ENCODE results near the gene CCNY. TPM values are rescaled to one million over a fixed set of nuclear protein-coding genes. Genes with fewer than 3 reads are reported as not detected.
"Not testable (repeated sequence)": the region's sequence is repeated elsewhere in the genome, so short reads cannot be mapped to it uniquely, and the experiment has no call there.

The CCNY gene
- total RNA-seq, 1 experiment from 2014 or later, result 49.7 TPM

GRCh38 chr10:35391954-35392262 is 55.6 kb downstream of the CCNY start:
- H3K27me3 ChIP-seq (ENCODE audit: control insufficient read depth, insufficient read depth, low read length), result no peaks in the 10 kb centered on the region
- H3K4me3 ChIP-seq (ENCODE audit: insufficient read depth, low read depth, low read length), result no peak overlapping the region
- no peaks in the 10 kb centered on the region for H3K36me3 ChIP-seq (replicated peaks; ENCODE audit: control insufficient read depth, insufficient read depth, low read length)
- no peak for DNase-seq

- no peak for DNase-seq
- no peak overlapping the region for H3K4me3 ChIP-seq (ENCODE audit: insufficient read depth, low read depth, low read length)
- no peaks in the 10 kb centered on the region for H3K36me3 ChIP-seq (replicated peaks; ENCODE audit: control insufficient read depth, insufficient read depth, low read length)
- H3K27me3 ChIP-seq (ENCODE audit: control insufficient read depth, insufficient read depth, low read length), result no peaks in the 10 kb centered on the region
Measured at GRCh38 chr10:35392482-35393228, 56.3 kb downstream of the CCNY start.

- no peak overlapping the region for H3K4me3 ChIP-seq (ENCODE audit: insufficient read depth, low read depth, low read length)
- no peaks in the 10 kb centered on the region for H3K27me3 ChIP-seq (ENCODE audit: control insufficient read depth, insufficient read depth, low read length)
- DNase-seq, result no peak
- H3K36me3 ChIP-seq (replicated peaks; ENCODE audit: control insufficient read depth, insufficient read depth, low read length), result no peaks in the 10 kb centered on the region
Measured at GRCh38 chr10:35394411-35394851, 58.1 kb downstream of the CCNY start.

- no peak for DNase-seq
- Histone ChIP-seq H3K27me3 (ENCODE audit: control insufficient read depth, insufficient read depth, low read length) (no peaks in the 10 kb centered on the region), H3K36me3 (replicated peaks; ENCODE audit: control insufficient read depth, insufficient read depth, low read length) (no peaks in the 10 kb centered on the region), H3K4me3 (ENCODE audit: insufficient read depth, low read depth, low read length) (no peak overlapping the region)
Measured at GRCh38 chr10:35394934-35395333, 58.6 kb downstream of the CCNY start.

- no peaks in the 10 kb centered on the region for H3K27me3 ChIP-seq (ENCODE audit: control insufficient read depth, insufficient read depth, low read length)
- no peak overlapping the region for H3K4me3 ChIP-seq (ENCODE audit: insufficient read depth, low read depth, low read length)
- no peak for DNase-seq
- H3K36me3 ChIP-seq (replicated peaks; ENCODE audit: control insufficient read depth, insufficient read depth, low read length), result no peaks in the 10 kb centered on the region
Measured at GRCh38 chr10:35396560-35397434, 60.5 kb downstream of the CCNY start.

- H3K36me3 ChIP-seq (replicated peaks; ENCODE audit: control insufficient read depth, insufficient read depth, low read length), result no peaks in the 10 kb centered on the region
- no peaks in the 10 kb centered on the region for H3K27me3 ChIP-seq (ENCODE audit: control insufficient read depth, insufficient read depth, low read length)
Measured at GRCh38 chr10:35397953-35398352, 61.6 kb downstream of the CCNY start.

GRCh38 chr10:35398355-35398754 is 62.0 kb downstream of the CCNY start:
- no peak overlapping the region for H3K4me3 ChIP-seq (ENCODE audit: insufficient read depth, low read depth, low read length)
- H3K36me3 ChIP-seq (replicated peaks; ENCODE audit: control insufficient read depth, insufficient read depth, low read length), result no peaks in the 10 kb centered on the region
- no peak for DNase-seq
- H3K27me3 ChIP-seq (ENCODE audit: control insufficient read depth, insufficient read depth, low read length), result no peaks in the 10 kb centered on the region

More at GRCh38 chr10:35397953-35398352, 61.6 kb downstream of the CCNY start:
- no peak overlapping the region for H3K4me3 ChIP-seq (ENCODE audit: insufficient read depth, low read depth, low read length)
- no peak for DNase-seq

GRCh38 chr10:35398908-35399307 is 62.6 kb downstream of the CCNY start:
- DNase-seq, result no peak
- H3K27me3 ChIP-seq (ENCODE audit: control insufficient read depth, insufficient read depth, low read length), result no peaks in the 10 kb centered on the region
- no peaks in the 10 kb centered on the region for H3K36me3 ChIP-seq (replicated peaks; ENCODE audit: control insufficient read depth, insufficient read depth, low read length)
- no peak overlapping the region for H3K4me3 ChIP-seq (ENCODE audit: insufficient read depth, low read depth, low read length)

GRCh38 chr10:35399414-35400009 is 63.2 kb downstream of the CCNY start:
- Histone ChIP-seq H3K36me3 (replicated peaks; ENCODE audit: control insufficient read depth, insufficient read depth, low read length) (no peaks in the 10 kb centered on the region), H3K27me3 (ENCODE audit: control insufficient read depth, insufficient read depth, low read length) (no peaks in the 10 kb centered on the region), H3K4me3 (ENCODE audit: insufficient read depth, low read depth, low read length) (no peak overlapping the region)
- no peak for DNase-seq

- H3K4me3 ChIP-seq (ENCODE audit: insufficient read depth, low read depth, low read length), result no peak overlapping the region
- H3K36me3 ChIP-seq (replicated peaks; ENCODE audit: control insufficient read depth, insufficient read depth, low read length), result no peaks in the 10 kb centered on the region
- no peak for DNase-seq
- no peaks in the 10 kb centered on the region for H3K27me3 ChIP-seq (ENCODE audit: control insufficient read depth, insufficient read depth, low read length)
Measured at GRCh38 chr10:35400595-35401268, 64.4 kb downstream of the CCNY start.

GRCh38 chr10:35403491-35403890 is 67.2 kb downstream of the CCNY start:
- DNase-seq; H3K27me3 ChIP-seq (ENCODE audit: control insufficient read depth, insufficient read depth, low read length); H3K4me3 ChIP-seq (ENCODE audit: insufficient read depth, low read depth, low read length); H3K36me3 ChIP-seq (replicated peaks; ENCODE audit: control insufficient read depth, insufficient read depth, low read length): not testable (repeated sequence)

- DNase-seq; H3K36me3 ChIP-seq (replicated peaks; ENCODE audit: control insufficient read depth, insufficient read depth, low read length); H3K4me3 ChIP-seq (ENCODE audit: insufficient read depth, low read depth, low read length); H3K27me3 ChIP-seq (ENCODE audit: control insufficient read depth, insufficient read depth, low read length): not testable (repeated sequence)
Measured at GRCh38 chr10:35404077-35404476, 67.8 kb downstream of the CCNY start.

- DNase-seq; H3K36me3 ChIP-seq (replicated peaks; ENCODE audit: control insufficient read depth, insufficient read depth, low read length); H3K4me3 ChIP-seq (ENCODE audit: insufficient read depth, low read depth, low read length); H3K27me3 ChIP-seq (ENCODE audit: control insufficient read depth, insufficient read depth, low read length): not testable (repeated sequence)
Measured at GRCh38 chr10:35406003-35406630, 69.8 kb downstream of the CCNY start.

- H3K27me3 ChIP-seq (ENCODE audit: control insufficient read depth, insufficient read depth, low read length), result not testable (repeated sequence)
Measured at GRCh38 chr10:35407696-35408095, 71.4 kb downstream of the CCNY start.

More at GRCh38 chr10:35407696-35408095, 71.4 kb downstream of the CCNY start:
- DNase-seq; H3K36me3 ChIP-seq (replicated peaks; ENCODE audit: control insufficient read depth, insufficient read depth, low read length); H3K4me3 ChIP-seq (ENCODE audit: insufficient read depth, low read depth, low read length): not testable (repeated sequence)

Measured in H7 (cell line).